Right ventricle myocardium inferior (tissue), 1 donor: Measurements from ENCODE around the gene GPR65. TPM values are rescaled to one million over a fixed set of nuclear protein-coding genes. Genes with fewer than 3 reads are reported as not detected.

Experiments
- ATAC-seq: fragments of 200-7000 bp; cut with Tn5 transposase; one replicate; pipeline ENCODE4 v1.9.1; 2020; ENCODE audit warnings: mild to moderate bottlenecking, moderate library complexity
- DNase-seq: peaks from one replicate; pipeline ENCODE4 v3.0.0; 2021; ENCODE audit errors: missing footprints
- intact Hi-C: fragments of 100-400 bp; cut with DNase I; formaldehyde crosslinking; loops from one replicate; pipeline ENCODE4 v1.11.0; 2022
- total RNA-seq: library from RNA; stranded (reverse); fragmentation: NEBNext Ultra II Directional; extraction: Animal tissue kit (Norgen Biotek cat#: 25700); gene quantifications from one replicate; pipeline ENCODE4 v1.2.1, GENCODE V29; 2021
- donor health status: DM: no; HTN: yes; CAD: no; lungs with severe emphysema.

Gene GPR65
- total RNA-seq, 1 donor from 2014 or later = 0.62 TPM

DNA sequence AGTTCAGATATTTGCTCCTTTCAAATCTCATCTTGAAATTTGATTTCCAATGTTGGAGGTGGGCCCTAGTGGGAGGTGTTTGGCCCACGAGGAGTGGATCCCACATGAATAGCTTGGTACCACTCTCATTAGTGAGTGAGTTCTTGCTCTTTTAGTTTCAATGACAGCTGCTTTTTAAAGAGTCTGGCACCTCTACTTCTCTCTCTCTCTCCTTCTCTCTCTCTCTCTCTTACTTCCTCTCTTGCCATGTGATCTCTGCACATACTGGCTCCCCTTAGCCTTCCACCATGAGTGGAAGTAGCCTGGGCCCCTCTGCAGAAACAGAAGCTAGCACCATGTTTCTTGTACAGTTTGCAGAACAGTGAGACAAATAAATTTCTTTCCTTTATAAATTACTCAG, 25.1 kb downstream of the GPR65 start:
- intact Hi-C loops = no loop called here
- ATAC-seq = no peak

DNA sequence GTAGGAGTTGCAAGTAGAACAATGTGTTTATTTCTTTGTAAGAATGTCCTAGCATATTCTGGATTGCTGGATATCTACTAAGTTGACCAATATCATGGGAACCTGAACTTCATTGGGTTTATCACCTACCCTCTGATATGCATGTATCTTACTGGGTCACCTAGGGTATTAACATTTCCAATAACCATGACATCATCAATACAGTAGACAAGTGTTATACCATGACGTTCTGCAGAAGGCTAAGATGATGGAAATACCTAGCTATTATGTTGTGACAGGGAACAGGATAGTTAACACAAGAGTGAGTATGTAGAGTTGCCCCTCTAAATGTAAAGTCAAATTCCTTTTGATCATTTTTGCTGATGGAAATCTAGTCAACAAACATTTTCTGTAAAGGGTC, 26.0 kb downstream of the GPR65 start:
- ATAC-seq (no peak), DNase-seq (no peak)
- intact Hi-C loops = no loop called here

More for the DNA sequence above, 25.1 kb downstream of the GPR65 start:
- DNase-seq = no peak

DNA sequence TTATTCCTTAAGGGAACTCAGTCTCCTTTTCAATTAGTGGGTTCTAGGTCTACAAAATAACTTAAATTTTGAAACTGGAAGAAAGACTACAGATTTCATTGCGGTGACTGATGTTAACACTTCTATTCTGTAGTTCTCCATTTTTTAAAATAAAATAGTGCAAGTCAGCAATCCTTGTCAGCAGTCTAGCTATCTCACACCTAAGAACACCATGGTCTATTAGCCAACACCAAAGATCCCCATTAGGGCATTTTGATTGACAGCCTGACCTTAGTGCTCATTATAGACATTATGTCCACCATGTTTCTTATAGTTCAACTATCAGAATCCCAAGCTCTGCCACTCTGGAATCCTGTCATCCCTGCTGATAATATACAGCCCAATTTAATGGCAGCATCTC, 27.4 kb downstream of the GPR65 start:
- intact Hi-C loops = no loop called here

DNA sequence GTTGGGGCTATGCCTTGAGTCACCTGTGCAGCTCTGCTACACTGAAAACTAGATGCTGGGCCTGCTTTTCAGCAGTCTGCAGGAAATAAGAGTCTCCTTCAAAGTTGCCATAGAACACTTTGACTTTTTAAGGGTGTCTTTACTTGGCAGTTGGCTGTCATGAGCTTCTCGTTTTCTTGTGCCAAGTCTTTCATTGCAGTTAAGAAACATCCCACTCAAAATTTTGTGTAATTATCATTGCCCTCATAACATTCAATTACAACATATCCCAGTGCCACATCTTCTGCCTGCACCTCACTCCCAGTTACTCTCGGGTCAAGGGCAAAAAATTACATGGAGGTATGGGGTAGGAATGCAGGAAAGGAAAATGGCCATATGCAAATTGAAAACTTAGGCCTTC, 29.1 kb downstream of the GPR65 start:
- no peak for ATAC-seq
- intact Hi-C loops = no loop called here
- no peak for DNase-seq

More for the DNA sequence above, 27.4 kb downstream of the GPR65 start:
- ATAC-seq (no peak), DNase-seq (no peak)

DNA sequence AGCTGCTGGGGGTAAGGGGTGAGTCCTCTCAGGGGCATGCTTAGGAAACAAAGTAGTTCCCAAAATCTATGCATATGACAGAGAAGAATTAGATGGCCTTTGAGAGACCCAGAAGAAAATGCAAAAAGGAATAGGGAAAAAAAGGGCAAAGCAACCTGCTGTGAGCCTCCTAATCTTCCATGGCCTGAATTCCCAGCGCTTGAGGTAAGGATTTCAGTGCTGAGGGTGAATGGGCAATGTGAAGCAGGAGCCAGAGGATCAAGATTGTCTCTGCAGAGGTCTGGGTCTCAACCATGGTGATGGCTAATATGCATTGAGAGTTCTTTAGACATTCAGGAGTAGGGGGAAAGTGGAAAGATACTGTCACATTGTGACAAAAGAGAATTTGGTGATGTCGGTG, 31.5 kb downstream of the GPR65 start:
- intact Hi-C loops = no loop called here
- DNase-seq (no peak), ATAC-seq (no peak)

DNA sequence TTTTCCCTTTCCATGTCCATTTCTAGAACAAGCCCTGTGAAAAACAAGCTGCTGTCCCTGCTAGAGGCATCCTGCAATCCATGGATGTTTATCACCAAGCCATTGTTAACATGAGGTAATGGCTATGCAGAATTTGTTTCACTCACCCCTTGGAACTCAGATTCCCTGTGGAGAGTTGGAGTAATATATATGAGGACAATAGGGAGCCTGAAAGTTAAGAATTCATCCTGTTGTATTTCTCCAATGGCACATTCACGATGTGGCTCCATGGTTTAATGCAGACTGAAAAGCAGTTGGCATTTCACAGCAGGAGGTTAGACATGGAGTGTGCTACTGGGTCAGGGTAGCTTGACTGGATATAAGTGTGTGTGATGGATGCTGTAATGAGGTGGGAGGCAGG, 32.4 kb downstream of the GPR65 start:
- DNase-seq (no peak), ATAC-seq (no peak)
- intact Hi-C loops = no loop called here

DNA sequence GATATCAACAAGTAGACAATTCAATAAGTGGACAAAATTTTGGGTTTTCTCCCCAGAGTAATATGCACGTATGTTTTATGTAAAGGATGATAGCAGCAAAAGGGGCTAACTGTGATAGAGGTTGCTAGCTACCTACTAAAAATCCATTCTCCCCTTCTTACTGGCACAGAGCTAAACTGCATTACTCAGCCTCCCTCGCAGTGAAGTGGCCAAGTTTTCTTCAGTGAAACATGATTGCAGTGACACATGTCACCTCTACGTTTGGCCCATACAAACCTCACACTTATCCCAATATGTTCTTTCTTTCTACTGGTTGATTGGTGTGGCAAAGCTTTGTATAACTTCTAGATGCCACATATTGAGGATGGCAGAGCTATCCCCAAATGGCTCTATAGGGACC, 34.3 kb downstream of the GPR65 start:
- no peak for ATAC-seq
- intact Hi-C loops = no loop called here
- no peak for DNase-seq

DNA sequence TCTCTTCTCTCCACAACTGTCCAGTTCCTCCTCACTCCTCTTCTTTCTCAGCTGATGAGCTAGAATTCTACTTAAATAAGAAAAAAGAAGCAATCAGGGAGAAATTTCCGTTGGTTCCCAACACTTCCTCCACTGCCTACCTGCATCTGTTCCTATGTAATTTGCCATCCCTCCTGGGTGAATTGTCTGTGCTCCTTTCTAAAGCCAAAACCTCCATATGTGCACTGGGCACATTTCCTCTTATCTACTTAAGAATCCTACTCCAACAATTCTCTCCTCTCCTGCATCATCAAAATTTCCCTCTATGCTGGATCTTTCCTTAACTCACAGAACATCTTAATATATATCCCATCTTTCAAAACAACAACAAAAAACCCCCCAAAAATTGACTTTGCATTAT, 35.2 kb downstream of the GPR65 start:
- no peak for ATAC-seq
- DNase-seq = no peak
- intact Hi-C loops = no loop called here

DNA sequence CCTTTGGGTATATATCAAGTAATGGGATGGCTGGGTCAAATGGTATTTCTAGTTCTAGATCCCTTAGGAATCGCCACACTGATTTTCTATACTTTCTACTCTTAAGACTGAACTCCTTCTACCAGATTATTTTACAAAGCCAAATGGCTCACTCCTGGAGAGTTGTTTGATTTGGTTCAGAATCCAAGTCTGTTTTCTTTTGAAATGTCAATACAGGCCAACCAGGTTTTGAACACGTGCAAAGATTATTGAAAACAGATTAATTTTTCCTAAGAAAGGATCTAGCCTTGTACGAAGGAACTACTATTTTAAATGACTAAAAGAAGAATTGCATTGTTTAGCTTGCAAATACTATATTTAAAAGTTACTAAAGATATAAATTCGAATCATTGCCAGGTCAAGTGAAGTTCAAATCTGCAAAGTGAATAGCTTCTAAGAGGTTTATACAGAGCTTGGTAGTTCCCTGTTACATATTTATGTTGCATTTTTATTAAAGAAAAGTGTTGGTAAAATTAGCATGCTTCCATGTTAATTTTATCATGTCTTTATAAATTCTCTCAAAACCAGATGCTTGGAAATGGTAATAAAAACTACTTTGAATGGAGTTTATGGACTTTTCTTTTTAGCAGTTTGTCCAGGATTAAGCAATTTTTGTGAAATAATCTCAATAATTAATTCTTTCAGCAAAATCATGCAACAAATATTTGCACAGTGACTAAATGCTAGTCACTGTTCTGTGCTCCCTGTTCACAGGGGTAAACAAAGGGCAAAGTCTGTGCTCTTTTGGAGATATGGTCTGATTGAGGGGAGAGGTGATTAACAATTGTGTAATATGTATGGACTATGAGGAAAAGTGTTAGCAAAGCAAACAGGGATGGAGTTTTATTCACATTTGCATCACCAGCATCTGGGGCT, 38.9 kb downstream of the GPR65 start:
- DNase-seq (no peak), ATAC-seq (no peak)
- intact Hi-C loops = no loop called here

DNA sequence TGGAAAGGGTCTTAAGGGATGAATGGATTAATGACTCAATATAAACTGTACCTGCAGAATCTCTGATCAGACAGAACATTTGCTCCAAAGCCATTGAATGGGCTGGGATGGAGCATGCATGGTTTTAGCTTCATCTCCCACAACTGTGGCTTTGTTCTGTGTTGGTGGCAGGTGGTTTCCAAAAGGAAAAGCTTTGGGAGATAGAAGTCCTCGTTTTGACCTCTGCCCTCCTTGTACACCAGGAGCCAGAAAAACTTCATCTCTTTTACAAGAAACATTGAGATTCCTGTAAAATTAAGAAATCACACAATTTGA, 39.5 kb downstream of the GPR65 start:
- ATAC-seq (no peak), DNase-seq (no peak)
- intact Hi-C loops = no loop called here

DNA sequence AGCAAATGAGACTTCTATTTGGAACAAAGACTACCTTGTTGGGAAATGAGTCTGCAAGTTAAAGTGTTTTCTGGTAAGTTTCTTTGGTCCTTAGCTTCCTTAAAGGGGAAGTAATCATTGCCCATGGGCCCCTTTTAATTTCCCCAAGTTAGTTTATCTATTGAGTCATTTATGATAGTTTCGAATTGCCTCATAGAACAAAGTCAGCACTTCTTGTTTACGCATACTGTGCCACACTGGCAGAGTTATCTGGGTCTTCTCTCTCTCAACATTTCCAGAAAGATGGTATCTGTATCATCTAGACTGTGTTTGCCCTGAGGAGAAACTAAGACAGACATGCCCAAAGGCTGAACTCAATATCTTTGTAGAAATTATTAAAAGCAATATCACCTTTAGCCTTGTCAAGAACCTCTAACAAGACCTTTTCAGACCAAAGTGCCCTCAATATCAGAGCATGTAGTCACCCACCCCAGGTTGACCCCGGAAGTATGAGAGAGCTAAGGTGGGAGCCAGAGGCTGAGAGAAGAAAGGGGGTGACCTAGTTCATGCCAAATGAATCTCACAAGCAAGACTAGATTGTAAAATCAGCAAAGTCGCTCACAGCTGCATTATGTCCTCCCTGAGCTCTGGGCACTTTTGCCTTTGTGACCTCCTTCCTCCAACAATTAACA, 40.0 kb downstream of the GPR65 start:
- peak; percentile 46 for ATAC-seq
- DNase-seq = no peak
- intact Hi-C loops = no loop called here

DNA sequence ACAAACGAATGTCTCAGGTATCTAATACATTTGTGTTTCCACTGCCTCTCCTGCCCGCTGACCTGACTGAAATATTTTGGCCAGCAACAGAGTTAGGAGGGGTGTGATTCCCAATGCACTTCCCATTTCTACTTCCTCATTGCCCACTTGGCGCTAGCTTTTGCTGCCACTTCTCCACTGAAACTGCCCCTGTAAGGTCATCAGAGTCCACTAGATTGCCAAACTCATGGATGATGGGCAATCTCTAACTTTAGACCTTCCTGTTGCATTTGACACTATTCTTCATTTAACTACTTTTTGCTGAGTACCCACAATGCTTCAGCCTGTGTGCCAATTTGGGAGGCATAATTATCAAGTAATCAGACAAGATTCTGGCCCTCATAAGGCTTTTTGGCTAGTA, 40.8 kb downstream of the GPR65 start:
- DNase-seq (no peak), ATAC-seq (peak; percentile 78)
- intact Hi-C loops = no loop called here

DNA sequence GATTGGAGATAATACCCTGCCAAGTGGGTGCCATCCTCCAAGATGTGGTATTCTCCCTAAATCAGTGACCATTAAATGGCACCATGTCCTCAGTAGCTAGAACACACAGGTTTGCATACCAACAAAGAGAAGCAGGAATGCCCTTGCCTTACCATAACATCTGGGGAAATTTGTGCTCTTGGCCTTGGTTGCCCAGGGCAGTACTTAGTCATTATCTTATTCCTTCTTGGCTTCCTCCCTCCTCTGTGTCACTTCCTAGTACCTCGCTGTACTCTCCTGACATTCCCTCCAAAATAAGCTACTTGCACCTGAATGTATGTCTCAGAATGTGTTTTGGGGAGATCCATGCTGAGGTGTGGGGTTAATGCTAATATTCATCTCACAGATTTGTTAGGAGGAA, 43.4 kb downstream of the GPR65 start:
- no peak for DNase-seq
- intact Hi-C loops = no loop called here
- ATAC-seq = no peak

DNA sequence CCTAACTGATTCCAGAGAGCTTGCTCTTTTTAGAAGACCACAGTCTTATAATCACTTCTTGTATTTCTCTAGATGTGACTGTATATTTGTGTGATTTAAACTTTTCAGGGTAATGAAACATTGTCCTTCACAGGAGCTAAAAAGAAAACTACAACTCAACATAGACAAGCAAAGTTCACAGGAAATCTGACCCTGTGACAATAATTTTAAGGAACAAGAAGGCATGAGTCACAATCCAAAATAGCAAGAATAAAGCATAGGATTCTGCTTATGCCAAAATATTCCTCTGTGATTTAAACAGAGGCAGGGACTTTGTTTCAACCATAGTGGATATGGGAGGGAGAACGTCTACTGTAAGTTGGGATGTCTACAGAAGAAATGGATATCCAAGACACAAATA, 44.3 kb downstream of the GPR65 start:
- intact Hi-C loops = no loop called here
- ATAC-seq (no peak), DNase-seq (no peak)

DNA sequence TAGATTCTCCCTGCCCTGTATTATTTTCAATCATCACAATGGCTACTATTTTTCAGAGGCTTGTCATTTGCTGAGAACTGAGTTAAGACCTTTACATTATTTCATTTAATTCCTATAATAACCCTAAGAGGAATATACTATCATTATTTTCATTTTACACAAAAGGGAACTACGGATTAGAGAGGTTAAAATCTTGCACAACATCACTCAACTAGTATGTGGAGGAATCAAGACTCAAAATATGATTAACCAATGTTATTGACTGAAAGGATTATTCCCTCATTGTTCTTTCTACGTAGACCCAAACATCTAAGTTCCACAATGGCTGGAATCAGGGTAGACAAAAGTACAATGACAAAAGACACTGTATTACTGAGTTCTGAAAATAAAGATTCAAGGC, 45.0 kb downstream of the GPR65 start:
- ATAC-seq = no peak
- intact Hi-C loops = no loop called here
- DNase-seq = no peak

DNA sequence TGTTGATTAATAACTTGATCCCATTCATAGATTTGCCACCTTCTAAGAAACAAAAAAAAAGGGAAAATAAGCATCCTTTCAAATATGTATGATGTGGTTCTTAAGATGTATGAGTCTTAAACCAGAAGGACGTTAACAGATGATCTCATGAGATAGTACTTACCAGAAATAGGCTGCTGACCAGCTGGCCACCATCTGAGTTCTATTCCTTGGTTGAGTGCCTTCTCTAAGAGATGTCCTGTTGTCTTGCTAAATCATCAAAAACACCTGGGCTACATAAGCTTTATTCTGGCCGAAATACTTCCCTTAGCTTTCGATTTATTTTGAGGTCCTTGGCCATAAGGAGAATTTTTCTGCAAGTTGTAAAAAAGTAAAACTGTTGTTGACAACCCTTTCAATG, 55.6 kb downstream of the GPR65 start:
- DNase-seq = no peak
- intact Hi-C loops = no loop called here
- ATAC-seq = no peak

DNA sequence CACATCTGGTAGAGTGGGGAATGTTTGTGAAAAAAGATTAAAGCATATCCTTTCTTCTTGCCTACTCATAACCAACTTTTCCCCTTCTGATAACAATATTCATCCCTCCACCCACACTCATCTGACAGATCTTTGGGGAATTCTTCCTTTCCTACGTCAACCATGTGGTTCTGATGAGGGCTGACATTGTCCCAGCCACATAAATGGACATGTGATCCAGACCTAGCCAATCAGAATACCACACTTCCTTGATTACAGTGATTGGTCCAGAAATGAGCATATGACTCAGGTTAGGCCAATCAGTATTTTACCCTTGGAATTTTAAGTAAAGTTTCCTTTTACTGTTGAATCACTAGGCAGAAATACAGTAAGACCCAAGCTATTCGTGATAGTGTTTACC, 58.9 kb downstream of the GPR65 start:
- DNase-seq (no peak), ATAC-seq (no peak)
- intact Hi-C loops = no loop called here
